ENCODE data around the gene TBL1XR1. TPM values are rescaled to one million over a fixed set of nuclear protein-coding genes. Genes with fewer than 3 reads are reported as not detected.

Gene TBL1XR1
- total RNA-seq, 4 donors from 2014 or later: 55.6 to 281 (median 102) TPM

DNA sequence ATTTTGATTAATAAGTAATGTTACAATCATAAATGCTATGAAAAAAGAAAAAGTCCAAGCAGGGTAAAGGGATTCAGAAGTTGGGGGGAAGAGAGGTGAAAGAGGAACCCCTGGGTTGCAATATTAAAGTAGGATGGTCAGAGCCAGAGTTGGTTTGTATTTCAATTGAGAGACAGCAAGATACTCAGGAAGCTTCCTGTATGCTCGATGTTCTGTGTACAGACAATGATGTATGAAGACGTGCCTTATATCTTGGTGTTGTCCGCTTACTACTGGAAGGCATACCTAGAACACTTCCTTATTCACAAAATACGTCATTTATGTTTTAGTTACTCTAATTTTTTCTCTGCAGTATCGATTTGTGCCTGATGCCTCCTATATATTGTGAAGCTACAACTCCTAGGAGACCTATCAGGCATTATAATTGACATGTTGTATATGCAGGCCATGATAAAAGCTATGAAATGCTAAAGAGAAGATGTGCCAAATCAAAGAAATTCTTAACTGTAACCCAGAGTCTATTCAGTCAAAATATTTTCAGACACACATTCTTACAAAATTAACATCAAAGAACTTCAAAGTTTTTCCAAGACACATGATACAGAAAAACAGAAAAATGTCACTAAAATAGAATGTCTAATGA is 87.5 kb downstream of the TBL1XR1 start:
- no peak for TF ChIP-seq POLR2A (IDR thresholded peaks at IDR 0.05)
- TF ChIP-seq, protein P1, sequence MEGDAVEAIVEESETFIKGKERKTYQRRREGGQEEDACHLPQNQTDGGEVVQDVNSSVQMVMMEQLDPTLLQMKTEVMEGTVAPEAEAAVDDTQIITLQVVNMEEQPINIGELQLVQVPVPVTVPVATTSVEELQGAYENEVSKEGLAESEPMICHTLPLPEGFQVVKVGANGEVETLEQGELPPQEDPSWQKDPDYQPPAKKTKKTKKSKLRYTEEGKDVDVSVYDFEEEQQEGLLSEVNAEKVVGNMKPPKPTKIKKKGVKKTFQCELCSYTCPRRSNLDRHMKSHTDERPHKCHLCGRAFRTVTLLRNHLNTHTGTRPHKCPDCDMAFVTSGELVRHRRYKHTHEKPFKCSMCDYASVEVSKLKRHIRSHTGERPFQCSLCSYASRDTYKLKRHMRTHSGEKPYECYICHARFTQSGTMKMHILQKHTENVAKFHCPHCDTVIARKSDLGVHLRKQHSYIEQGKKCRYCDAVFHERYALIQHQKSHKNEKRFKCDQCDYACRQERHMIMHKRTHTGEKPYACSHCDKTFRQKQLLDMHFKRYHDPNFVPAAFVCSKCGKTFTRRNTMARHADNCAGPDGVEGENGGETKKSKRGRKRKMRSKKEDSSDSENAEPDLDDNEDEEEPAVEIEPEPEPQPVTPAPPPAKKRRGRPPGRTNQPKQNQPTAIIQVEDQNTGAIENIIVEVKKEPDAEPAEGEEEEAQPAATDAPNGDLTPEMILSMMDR (IDR thresholded peaks at IDR 0.05): no peak
- Histone ChIP-seq H3K27me3 (no peaks in the 10 kb centered on the region), H3K4me1 (peaks cover 0 to 3% of the 10 kb centered on the region in 2 donors), H3K36me3 (no peaks in the 10 kb centered on the region), H3K4me3 (no peak overlapping the region), H3K27ac (no peak overlapping the region), H3K9me3 (no peaks in the 10 kb centered on the region)
- no peak for DNase-seq
- intact Hi-C loops (cut with DNase I; ENCODE audit: low total_unique reads): no loop called here

DNA sequence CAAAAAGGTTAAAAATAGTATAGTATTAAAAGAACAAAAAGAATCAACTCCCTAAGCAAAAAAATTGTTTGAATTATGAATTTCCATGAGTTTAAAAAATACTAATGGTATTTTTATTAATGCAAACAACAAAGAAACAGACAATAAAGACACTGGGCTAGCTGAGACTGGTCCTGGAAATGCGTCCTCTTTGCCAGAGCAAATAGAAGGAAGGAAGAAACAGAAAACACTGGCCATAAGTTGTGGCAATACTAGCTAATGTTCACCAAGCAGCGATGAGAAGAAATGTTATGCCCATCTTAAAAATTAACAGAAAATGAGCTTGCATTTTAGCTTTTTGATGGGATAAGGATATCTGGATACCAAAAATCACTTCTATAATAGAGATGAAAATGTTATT is 88.6 kb downstream of the TBL1XR1 start:
- intact Hi-C loops (cut with DNase I; ENCODE audit: low total_unique reads): no loop called here
- H3K4me1 ChIP-seq: peaks cover 0 to 3% of the 10 kb centered on the region in 2 donors
- H3K9me3 ChIP-seq: no peaks in the 10 kb centered on the region
- H3K27ac ChIP-seq: no peak overlapping the region
- DNase-seq: no peak
- no peak overlapping the region for H3K4me3 ChIP-seq
- TF ChIP-seq, protein P1 (IDR thresholded peaks at IDR 0.05): no peak
- no peak for TF ChIP-seq POLR2A (IDR thresholded peaks at IDR 0.05)
- H3K27me3 ChIP-seq: no peaks in the 10 kb centered on the region
- no peaks in the 10 kb centered on the region for H3K36me3 ChIP-seq

DNA sequence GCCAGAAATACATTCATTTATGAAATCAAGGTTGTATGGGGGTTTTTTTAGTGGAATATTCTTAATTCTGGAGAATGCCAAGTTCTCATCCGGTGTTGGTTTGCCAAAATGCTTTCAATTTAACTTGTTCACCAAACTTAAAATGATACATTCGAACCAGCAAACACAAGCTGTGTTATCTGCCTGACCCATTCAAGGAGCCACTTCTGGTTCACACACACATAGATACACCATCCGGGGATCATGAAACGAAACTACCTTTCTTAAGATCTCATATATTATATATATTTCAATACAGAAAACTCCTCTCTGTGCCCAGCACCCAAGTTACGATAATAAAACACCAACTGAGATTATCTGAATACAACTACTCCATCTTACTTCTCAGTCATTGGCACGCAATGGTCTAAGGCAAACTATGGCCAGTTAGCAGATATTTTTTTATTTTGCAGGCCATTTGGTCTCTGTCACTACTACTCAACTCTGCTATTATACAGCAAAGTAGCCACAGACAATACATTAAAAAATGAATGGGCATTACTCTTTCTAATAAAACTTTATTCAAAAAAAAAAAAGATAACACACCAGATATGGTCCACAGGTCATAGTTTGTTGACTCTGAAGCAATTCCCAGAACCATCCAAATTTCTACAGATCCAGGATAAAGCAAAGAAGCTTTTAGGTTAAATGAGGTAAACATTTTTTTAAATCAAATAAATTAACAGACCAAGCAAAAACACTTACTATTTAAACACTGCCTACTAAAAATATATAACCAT is 89.6 kb downstream of the TBL1XR1 start:
- Histone ChIP-seq H3K4me3 (no peak overlapping the region), H3K36me3 (no peaks in the 10 kb centered on the region), H3K27ac (no peak overlapping the region), H3K27me3 (no peaks in the 10 kb centered on the region), H3K9me3 (no peaks in the 10 kb centered on the region), H3K4me1 (peaks cover 0 to 3% of the 10 kb centered on the region in 2 donors)
- DNase-seq: no peak
- no peak for TF ChIP-seq POLR2A (IDR thresholded peaks at IDR 0.05)
- TF ChIP-seq, protein P1 (IDR thresholded peaks at IDR 0.05): no peak
- intact Hi-C loops (cut with DNase I; ENCODE audit: low total_unique reads): no loop called here

DNA sequence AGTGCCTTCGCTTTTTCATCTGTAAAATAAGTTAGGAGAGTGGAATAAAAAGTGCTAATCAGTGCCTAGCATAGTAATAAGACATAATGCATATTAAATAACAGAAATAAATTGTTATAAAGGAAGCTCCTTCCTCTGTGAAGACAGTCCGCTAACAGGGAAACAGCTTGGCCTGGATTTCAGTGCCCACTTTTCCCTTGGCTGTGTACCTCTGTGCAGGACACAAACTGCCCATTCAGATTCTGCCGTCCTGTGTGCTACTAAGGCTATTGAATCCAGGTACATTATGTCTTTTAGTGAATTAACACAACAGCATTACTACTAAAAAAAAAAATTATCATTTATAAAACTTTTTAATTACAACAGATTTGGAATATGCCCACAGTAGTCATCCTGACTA is 90.7 kb downstream of the TBL1XR1 start:
- Histone ChIP-seq H3K27ac (no peak overlapping the region), H3K4me1 (peaks cover 0 to 3% of the 10 kb centered on the region in 2 donors), H3K27me3 (no peaks in the 10 kb centered on the region), H3K36me3 (no peaks in the 10 kb centered on the region), H3K9me3 (no peaks in the 10 kb centered on the region), H3K4me3 (no peak overlapping the region)
- DNase-seq: no peak
- intact Hi-C loops (cut with DNase I; ENCODE audit: low total_unique reads): no loop called here
- TF ChIP-seq, protein P1 (IDR thresholded peaks at IDR 0.05): no peak
- TF ChIP-seq POLR2A (IDR thresholded peaks at IDR 0.05): no peak

DNA sequence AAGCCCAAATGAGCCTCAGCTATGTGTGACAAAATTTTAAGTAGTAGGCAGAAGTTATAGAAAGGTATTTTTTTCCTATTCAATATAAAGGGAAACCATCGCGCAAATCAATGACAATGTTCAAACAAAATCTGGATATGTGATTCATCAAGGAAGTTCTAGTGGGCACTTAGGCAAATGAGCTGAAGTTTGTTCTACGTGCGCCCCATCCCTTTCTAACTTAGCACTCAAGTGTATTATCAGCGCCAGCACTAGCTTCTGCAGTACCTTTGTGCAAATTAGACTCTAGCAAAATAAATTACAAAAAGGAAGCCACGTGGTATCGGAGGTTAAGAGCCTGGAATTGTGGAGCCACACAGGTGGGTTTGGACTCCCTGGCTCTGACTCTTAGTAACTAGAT is 91.1 kb downstream of the TBL1XR1 start:
- H3K27ac ChIP-seq: no peak overlapping the region
- H3K27me3 ChIP-seq: no peaks in the 10 kb centered on the region
- peaks cover 0 to 3% of the 10 kb centered on the region in 2 donors for H3K4me1 ChIP-seq
- TF ChIP-seq, protein P1 (IDR thresholded peaks at IDR 0.05): no peak
- no peak for TF ChIP-seq POLR2A (IDR thresholded peaks at IDR 0.05)
- H3K4me3 ChIP-seq: no peak overlapping the region
- no peaks in the 10 kb centered on the region for H3K9me3 ChIP-seq
- intact Hi-C loops (cut with DNase I; ENCODE audit: low total_unique reads): no loop called here
- DNase-seq: no peak
- no peaks in the 10 kb centered on the region for H3K36me3 ChIP-seq
